ENCODE results near the gene RRAS2.

Gene RRAS2

DNA sequence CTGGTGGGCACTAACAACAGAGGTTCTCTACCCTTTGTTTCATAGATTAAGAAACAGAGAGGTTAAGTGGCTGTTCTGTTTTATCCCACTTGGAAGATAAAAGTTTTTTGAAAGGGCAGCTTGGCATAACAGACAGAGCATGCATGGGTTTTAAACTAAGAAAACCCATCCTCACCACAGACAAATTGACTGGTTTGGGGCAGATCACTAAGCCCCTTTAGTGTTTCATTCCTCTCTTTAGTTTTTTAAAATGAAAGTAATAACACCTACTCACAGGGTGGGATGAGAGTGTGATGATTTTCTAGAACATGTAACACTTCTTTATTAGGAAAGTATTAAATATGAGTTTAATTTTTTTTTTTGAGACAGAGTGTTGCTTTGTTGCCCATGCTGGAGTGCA, 12.3 kb upstream of the RRAS2 start:
- TF ChIP-seq, protein P1, sequence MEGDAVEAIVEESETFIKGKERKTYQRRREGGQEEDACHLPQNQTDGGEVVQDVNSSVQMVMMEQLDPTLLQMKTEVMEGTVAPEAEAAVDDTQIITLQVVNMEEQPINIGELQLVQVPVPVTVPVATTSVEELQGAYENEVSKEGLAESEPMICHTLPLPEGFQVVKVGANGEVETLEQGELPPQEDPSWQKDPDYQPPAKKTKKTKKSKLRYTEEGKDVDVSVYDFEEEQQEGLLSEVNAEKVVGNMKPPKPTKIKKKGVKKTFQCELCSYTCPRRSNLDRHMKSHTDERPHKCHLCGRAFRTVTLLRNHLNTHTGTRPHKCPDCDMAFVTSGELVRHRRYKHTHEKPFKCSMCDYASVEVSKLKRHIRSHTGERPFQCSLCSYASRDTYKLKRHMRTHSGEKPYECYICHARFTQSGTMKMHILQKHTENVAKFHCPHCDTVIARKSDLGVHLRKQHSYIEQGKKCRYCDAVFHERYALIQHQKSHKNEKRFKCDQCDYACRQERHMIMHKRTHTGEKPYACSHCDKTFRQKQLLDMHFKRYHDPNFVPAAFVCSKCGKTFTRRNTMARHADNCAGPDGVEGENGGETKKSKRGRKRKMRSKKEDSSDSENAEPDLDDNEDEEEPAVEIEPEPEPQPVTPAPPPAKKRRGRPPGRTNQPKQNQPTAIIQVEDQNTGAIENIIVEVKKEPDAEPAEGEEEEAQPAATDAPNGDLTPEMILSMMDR (IDR thresholded peaks at IDR 0.05; ENCODE audit: low read depth, low read length, missing control alignments), result no peak
- no peak overlapping the region for H3K4me3 ChIP-seq (ENCODE audit: low read depth, low read length)
- DNase-seq (ENCODE audit: low read depth), result no peak

DNA sequence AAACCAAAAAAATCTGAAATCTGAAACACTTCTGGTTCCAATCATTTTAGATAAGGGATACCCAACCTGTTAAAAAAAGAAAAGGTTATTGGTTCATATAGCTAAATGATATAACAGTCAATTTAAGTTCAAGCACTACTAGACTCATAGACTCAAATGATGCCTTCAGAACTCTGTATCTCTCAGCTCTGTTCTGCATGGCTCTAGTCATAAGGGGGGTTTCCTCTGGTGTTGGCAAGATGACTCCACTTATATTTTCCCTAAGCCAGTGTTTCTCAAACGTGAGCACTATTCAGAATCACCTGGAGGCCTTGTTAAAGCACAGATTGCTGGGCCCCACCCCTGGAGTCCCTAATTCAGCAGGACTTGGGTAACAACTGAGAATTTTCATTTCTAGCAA, 11.5 kb upstream of the RRAS2 start:
- TF ChIP-seq, protein P1 (IDR thresholded peaks at IDR 0.05; ENCODE audit: low read depth, low read length, missing control alignments), result no peak
- H3K4me3 ChIP-seq (ENCODE audit: low read depth, low read length), result no peak overlapping the region
- no peak for DNase-seq (ENCODE audit: low read depth)

DNA sequence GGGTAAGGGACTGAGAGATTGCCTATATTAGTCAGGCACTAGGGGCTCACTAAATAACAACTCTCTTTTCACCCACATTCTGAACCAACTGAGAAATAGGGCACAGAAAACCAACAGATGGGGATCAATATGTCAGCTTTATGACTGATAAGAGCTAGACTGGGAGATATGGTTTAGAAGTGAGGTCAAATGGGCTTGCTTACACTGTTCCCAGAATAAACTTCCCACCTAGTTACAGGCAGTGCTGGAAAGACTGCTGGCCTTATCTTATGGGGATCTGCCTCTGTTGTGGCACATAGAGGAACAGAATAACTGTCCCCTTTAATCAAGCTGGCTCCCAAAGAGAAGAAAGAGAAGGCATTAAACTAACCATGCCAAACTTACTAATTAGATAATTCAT, 10.6 kb upstream of the RRAS2 start:
- H3K4me3 ChIP-seq (ENCODE audit: low read depth, low read length), result no peak overlapping the region
- TF ChIP-seq, protein P1 (IDR thresholded peaks at IDR 0.05; ENCODE audit: low read depth, low read length, missing control alignments), result no peak
- DNase-seq (ENCODE audit: low read depth), result no peak

DNA sequence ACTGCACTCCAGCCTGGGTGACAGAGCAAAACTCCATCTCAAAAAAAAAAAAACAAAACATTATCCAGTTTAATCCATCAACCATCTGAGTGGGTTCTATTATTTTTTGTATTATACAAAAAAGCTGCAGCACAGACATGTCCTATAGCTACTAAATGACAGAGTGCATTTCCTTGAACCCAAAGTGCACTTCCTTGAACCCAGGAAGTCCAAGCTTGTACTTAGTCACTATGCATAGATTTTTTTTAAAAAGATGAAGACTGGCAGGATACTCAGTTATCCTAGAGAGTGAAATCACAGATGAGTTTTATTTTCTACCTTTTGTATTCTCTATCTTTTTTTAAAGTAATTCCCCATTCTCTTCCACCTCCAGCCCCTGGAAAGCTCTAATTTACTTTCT, 8.0 kb upstream of the RRAS2 start:
- TF ChIP-seq, protein P1 (IDR thresholded peaks at IDR 0.05; ENCODE audit: low read depth, low read length, missing control alignments), result no peak
- no peak overlapping the region for H3K4me3 ChIP-seq (ENCODE audit: low read depth, low read length)
- DNase-seq (ENCODE audit: low read depth), result no peak

DNA sequence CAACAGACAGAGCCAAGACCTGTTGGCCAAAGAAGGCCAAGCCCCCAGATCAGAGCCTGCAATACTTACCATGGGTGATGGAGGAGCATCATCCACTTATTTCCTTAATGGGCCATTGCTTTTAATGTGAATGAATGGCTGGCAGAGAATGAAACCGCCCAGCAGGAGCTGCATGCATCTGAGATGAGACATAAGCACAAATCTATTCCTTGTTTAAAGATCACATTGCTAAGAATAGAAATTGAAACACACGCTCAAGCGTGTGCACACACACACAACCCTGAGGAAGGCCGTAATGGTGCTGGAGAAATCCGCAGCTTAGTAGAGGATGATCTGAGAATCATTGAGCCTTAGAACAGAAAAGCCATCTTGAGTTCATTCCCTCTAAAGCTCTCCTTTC, 5.3 kb upstream of the RRAS2 start:
- TF ChIP-seq, protein P1 (IDR thresholded peaks at IDR 0.05; ENCODE audit: low read depth, low read length, missing control alignments), result no peak
- H3K4me3 ChIP-seq (ENCODE audit: low read depth, low read length), result no peak overlapping the region
- no peak for DNase-seq (ENCODE audit: low read depth)

DNA sequence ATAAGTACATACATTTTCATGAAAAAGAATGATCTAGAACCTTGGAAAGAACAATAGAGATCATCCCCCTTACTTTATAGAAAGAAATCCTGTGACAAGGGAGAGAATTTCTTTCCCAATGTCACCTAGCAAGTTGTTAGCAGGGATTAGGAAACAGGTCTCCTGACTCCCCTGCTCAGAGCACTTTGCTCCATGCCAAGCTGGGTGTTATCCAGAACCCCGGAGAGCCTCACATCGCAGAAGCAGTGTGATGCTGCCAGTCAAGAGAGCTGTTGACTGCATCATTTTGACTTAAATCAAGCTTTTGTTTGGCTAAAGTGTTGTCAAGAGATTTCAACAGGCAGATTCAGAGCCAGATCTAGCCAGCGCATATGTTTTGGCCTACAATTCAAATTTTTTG, 3.6 kb upstream of the RRAS2 start:
- TF ChIP-seq, protein P1 (IDR thresholded peaks at IDR 0.05; ENCODE audit: low read depth, low read length, missing control alignments), result no peak
- H3K4me3 ChIP-seq (ENCODE audit: low read depth, low read length), result no peak overlapping the region
- DNase-seq (ENCODE audit: low read depth), result no peak

DNA sequence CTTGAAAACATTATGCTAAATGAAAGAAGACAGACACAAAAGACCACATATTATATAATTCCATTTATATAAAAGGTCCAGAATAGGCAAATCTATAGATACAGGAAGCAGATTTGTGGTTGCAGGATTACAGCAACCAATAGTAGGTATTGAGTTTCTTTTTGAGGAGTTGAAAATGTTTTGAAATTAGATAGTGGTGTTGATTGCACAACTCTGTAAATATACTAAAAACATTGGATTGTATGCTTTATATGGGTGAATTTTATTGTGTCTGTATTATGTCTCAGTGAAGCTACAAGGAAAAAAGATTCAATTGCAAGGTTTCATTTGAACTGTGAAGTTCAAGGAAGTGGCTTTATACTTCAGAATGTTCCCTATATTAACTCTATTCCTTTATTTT, 3.0 kb upstream of the RRAS2 start:
- no peak for DNase-seq (ENCODE audit: low read depth)
- TF ChIP-seq, protein P1 (IDR thresholded peaks at IDR 0.05; ENCODE audit: low read depth, low read length, missing control alignments), result no peak
- no peak overlapping the region for H3K4me3 ChIP-seq (ENCODE audit: low read depth, low read length)

All from GM12864 (cell line).